Iris pigment epithelial cell (primary cell): ENCODE data around the gene BCLAF1.
"Not testable (repeated sequence)": the region's sequence is repeated elsewhere in the genome, so short reads cannot be mapped to it uniquely, and the experiment has no call there.

Source experiments
- DNase-seq: peaks from one replicate; pipeline ENCODE4 v3.0.0-alpha.2; 2011; ENCODE audit warnings: low read depth

BCLAF1 gene

DNA sequence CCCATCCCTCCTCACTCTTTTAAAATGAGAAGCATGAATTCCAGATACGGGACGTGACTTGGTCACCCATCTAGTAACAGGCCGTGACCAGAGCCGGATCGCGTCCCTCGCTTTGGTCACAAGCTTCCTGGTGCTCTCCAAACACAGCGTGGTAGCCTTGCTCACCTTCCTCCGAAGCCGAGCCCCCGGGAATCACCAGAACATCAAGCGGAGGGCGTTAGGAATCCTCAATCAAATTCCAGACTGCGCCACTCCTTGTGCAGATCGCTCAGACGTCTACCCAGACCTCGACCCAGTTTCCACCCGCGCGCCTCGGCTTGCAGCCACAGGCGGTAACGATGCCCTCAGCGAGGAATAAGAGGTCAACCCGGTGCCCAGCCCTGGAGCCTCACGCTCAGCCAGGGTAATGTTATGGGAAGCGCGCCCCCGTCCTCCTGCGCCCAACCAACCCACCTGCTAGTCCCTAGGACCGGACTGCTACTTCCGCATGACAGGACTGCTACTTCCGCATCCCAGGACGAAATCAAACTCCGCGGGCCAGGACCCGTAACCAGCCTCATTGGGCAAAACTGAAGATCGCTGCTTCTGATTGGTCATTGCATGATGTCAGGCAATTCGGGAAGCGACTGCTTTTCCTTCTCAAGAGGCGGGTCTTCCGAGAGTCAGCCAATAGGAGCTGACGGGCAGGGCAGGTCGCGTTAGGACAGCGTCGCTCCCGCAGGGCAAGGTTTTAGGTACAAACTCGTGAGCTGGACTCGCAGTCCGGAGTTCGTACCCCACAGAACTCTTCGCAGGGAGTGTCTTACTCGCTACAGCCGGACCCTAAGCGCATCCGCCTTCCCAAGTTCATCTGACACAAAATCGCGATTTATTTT, 39.6 kb downstream of the BCLAF1 start, which contains the start of gene MTFR2:
Gene MTFR2 (minus strand): TSS at position 501 of the 875 bp plus-strand sequence. CDS start 1,212 bp downstream, outside the sequence.
- peak; percentile 99 for DNase-seq

DNA sequence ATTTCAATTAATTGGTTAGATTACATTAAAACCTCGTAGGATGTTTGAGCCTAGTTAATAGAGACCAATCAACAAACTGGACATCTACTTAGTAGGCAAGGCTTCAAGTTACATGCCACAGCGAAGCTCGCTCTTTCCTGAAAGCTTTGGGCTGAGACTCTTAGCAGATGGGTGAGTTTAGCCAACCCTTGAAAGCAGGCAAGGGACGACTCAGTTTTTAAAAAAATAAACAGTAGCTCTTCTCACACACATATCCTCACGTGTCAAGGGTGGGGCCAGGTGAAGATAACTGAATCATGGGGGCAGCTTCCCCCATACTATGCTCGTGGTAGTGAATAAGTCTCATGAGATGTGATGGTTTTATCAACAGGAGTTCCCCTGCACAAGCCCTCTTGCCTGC, 40.3 kb downstream of the BCLAF1 start:
- peak; percentile 57 for DNase-seq

DNA sequence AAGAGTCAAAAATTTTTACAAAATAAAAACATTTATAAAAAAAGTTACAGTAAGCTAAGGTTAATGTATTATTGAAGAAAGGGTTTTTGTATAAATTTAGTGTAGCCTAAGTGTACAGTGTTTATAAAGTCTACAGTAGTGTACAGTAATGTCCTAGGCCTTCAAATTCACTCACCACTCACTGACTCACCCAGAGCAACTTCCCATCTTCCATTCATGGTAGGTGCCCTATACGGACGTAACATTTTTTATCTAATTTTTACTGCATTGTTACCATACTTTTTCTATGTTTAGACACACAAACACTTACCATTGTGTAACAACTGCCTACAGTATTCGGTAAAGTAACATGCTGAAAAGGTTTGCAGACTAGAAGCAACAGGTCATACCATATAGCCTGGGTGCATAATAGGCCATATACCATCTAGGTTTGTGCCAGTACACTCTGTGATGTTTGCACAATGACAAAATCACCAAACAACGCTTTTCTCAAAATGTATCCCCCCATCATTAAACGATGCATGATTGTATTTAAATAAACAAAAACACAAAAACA, 45.5 kb downstream of the BCLAF1 start:
- DNase-seq: peak; percentile 76

DNA sequence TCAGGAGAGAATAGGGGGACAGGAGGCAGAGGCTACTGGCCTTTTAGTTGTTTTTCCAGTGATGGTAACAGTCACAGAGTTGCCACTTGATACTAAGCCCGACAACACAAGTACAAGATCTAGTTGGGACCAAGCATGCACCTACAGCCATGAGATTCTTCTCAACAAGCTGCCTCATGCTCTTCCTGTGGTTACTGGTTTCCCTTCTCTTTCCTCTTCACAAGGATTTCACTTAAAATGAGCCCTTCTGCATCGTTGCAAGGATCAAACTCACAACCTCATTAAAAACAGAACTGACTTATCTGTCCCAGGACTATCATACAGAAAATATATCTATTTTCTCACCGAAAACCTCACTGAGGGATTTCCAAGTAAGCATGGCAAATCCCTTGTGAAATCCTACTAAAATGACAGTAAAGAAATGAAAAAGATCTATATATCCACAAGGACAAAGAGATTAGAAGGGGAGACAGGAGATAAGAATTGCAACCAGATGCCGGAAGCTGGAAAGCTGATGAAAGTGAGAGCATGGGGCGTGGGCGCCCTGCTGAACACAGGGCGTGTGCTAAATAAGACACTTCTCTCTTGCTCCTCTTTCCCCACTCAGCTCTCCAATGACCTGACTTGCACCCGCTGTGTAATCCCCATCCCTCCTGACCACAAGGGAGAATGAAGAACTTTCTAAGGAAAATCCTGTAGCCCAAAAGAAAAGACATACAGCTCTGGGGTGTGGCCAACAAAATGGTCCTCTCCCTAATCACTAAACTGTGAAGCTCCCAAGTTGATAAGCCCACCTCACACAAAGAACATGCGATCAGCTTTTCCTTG, 53.0 kb downstream of the BCLAF1 start:
- peak; percentile 50 for DNase-seq

DNA sequence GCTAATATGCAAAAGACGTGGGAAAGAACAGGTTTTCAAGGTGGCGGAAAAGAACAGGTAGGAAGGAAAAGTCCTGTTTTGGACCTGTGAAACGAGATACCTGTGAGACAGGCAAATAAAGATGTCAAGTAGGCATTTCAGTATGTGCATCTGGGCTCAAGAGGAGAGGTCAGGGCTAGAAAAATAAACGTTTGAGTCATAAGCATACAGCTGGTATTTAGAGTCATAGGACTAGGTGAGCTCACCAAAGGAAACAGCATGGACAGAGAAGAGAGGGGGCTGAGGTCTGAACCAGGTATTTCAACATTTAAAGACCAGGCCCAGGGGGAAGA, 54.4 kb downstream of the BCLAF1 start:
- peak; percentile 78 for DNase-seq

DNA sequence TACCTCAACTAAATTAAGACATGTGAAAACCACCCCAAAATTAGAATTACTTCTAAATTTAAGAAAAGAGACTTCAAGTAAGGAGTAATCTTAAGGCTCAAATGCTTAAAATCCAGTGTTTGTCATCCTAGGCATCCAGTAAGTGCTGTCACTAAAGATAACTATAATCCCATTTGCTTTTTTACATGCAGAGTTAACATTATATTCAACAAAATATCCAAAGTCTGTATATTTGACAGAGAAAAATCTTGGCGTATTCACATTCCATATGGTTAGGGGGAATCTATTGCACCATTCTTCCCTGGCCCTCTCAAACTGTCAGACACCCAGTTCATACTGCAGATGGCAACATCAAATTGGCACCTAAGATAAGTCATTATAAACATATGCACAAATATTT, 56.9 kb downstream of the BCLAF1 start:
- no peak for DNase-seq

DNA sequence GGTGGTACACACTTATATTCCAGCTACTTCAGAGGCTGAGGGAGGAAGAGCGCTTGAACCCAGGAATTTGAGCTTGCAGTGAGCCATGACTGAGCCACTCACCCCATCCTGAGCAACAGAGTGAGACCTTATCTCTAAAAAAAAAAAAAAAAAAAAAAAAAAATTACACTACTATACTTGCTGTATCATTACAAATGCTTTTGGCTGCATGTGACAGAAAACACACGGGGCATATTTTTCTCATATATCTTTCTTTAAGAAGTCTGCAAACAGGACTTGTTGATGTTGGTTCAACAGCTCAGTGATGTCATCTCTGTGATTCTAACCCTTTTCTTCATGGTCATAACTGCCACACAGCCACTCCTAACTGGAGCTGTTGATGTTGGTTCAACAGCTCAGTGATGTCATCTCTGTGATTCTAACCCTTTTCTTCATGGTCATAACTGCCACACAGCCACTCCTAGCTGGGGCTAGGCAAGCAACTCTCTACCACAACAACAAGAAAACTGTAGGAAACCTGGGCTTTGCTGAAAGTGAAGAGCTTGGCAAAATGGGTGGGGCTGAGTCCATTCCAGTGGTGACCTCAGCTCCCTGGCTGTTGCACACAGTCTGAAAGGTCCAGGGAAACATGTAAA, 59.3 kb downstream of the BCLAF1 start:
- peak; percentile 32 for DNase-seq

DNA sequence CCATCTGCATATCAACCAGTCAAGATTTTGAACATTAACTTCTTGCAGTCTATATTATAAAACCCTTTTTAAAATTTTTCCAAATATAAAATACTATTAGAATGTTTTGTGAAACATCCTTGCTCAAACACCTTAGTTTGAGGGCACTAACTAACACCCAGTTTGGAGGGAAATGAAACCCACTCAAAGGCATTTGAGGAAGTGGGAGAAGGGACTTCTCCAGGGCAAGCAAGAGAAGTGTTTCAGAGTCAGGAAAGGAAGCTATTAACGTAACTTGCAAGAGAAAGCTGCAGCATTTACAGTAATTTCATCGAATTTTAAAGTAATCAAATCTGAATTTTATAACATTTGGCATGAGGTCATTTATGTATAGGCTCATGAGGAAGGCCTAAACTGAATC, 60.8 kb downstream of the BCLAF1 start:
- DNase-seq: no peak

DNA sequence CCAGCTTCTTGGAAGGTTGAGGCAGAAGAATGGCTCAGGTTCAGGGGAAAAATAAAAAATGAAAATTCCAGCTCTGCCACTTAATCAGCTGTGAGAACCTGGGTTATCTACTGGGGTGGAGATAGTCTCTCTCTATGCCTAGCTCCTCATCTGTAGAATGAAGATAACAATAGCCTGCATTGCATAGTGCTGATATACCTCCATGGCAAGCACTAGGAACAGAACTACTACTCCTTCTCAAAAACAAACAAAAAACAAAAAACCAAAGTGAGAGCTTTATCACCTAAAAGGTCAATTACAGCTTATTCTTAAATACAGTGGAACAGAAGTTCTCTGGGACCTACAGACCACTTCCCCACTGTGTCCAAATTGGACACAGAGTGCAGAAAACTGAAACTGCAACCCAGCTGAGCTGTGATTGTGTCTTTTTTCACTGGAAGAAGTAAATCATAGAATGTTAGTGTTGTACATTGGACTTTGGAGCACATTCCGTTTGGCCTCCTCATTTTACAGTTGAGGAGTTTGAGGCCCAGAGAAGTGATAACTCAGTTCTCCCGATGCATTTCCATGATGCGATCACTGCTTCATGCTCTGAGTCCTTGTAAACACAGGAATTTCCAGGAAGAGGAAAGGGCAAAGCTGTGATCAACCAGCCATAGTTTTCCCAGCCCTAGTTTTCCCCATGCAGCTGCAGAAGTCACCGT, 62.8 kb downstream of the BCLAF1 start:
- no peak for DNase-seq

DNA sequence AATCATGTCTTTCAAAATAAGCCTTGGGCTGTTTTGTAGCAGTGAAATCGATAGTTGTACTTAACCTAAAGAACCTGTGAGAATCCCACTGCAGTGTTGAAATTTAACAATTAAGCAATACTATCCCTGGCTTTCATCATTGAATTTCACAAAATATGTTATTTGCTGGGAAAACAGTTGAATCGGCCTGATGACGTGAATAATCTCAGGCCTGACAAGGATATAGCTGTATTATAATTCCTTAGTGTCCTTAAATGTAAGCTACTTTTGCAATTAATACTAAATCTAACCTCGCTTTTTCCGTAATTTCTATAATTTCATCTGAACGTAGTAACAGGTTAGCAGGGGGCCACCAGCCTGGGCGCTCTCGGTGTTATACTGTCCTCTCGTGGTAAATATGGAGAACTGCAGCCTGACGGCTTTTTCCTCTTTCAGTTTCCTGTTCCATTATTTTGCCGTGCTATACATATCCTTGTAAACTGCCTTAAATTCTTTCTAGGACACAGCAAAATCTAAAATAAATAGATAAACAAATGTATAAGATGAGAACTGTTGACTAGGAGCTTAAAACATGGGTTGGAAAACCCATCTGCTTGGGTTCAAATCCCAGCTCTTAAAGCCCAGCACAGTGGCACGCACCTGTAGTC, 63.5 kb downstream of the BCLAF1 start:
- peak; percentile 61 for DNase-seq

DNA sequence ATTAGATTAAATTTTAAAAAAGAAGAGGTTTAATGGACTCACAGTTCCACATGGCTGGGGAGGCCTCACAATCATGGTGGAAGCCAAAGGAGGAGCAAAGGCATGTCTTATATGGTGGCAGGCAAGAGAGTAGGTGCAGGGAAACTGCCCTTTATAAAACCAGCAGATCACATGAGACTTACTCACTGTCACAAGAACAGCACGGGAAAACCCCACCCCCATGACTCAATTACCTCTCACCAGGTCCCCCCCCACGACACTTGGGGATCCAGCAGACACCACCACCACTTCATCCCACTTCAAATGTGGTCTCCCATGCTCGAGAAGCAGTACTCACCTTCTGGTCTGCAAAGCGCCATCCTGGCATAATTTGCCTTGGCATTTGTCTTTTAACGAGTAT, 64.2 kb downstream of the BCLAF1 start:
- DNase-seq: peak; percentile 29

DNA sequence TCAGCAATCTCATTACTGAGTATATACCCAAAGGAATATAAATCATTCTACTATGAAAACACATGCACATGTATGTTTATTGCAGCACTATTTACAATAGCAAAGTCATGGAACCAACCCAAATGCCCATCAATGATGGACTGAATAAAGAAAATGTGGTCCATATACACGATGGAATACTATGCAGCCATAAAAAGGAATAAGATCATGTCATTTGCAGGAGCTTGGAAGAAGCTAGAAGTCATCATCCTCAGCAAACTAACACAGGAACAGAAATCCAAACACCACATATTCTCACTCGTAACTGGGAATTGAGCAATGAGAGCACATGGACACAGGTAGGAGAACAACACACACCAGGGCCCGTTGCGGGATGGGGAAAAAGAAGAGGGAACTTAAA, 64.7 kb downstream of the BCLAF1 start:
- not testable (repeated sequence) for DNase-seq

DNA sequence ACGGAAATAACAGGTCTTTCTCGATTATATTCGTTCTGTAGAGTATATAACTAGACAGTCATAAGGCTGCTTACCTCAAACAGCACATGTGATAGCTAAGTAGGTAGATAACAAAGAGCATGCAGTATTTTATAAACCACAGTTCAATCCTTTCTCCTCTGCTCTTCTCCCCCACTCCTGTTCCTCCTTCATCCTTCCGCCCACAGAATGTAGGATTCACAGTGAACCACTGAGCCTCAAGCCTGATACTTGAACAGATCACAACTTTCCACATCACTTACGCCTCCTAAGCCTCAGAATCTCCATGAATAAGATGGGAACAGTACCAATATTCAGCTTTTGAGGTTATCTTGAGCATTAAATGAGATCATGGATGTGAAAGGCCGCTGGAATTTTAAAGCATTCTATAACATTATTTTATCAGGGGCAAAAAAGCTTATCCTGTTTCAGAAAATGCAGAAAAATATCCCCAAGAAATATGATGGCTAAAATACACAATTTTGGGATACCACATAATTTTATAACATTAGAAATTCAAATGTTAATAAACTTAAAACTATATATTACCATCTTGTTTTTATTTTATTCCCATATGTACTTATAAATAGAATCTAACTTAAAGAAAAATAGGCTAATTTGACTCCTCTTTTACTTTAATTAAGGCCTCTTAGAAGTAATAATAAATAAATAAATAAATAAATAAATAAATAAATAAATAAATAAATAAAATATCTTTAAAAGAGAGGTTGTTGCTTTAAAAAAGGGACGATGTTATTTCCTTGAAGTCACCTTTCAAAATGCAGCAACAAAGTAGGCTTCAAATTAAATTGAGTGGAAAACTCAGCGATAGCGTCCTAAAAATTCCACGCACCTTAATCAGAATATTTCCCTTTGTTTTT, 72.9 kb downstream of the BCLAF1 start:
- DNase-seq: no peak

DNA sequence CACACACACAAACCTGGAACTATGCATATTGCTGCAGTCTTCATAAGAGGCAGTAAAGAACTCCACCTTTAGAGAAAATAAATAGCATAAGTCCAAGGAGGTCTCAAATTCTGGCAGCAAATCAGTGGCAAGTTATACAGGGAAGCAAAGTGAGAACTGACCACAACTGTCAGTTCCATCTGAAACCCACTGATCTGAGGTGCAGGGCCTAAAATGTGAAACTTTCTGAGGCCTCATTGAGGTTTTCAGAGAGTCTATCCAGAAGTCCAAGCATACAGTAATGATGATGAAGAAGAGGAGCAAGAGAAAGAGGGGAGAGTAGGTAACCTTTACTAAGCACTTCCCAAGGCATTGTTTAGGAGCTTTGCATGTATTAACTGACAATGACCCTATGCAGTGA, 75.8 kb downstream of the BCLAF1 start:
- DNase-seq: no peak

DNA sequence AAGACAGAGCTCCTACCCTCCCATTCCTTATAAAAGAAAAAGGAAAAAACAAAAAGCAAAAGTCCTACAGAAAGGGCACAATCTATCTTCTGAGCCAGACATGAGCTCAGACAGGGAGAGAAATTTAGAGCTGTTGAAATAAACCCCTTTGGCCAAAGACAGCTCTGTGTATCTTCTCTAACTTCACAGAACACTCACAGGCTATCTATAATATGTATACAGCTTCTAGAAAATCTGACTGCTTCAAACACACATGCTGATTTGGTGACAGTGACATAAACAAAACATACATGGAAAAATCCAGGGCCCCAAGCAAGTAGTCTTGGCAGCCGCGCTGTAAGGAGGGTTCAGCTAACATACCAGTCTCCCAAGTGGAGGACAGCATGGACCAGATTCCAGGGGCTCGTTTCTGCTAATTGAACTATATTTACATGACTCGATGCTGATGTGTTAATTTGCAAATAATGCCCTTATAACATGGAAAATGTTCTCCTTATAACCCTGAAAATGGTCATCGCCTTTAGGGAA, 76.6 kb downstream of the BCLAF1 start:
- no peak for DNase-seq

DNA sequence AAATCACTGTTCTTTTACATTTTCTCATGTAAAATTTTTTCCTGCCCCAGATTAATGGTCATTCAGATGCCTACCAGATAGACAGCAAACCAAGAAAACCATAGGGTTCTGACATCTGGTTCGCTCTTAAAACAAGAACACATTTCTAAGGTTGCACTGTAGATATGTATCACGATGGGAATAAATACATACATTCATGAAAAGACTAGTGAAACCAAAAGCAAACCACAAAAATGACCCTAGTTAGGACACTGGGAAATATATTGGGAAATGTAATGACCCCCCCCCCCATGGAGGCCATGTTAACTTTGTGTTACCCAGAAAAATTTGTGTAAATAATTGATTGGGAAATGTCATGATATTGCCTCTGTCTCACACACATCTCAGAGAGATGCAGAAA, 77.0 kb downstream of the BCLAF1 start:
- no peak for DNase-seq

DNA sequence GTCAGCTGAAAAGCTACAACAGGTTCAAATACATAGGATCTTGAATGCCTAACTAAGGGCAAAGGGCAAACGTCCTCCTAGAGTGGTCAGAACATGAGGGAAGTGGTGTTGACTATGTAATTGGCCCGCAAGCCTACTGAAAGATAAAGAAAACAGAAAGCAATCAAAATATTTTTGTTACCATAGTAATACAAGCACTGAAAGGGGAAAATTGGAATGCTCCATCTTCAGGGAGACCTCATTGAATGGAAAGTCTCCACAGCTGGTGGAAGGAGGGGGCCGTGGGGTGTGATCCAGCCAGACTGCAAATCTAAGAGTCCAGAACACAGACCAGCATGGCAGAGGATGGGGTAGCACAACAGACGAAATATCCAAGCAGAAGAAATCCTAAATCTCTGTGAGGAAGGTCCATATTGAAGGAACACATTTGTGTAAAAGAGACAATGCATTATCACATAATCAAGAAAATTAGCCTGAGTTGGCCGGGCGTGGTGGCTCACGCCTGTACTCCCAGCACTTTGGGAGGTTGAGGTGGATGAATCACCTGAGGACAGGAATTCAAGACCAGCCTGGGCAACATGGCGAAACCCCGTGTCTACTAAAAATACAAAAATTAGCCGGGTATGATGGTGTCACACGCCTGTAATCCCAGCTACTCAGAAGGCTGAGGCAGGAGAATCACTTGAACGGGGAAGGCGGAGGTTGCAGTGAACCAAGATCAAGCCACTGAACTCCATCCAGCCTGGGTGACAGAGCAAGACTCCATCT, 79.1 kb downstream of the BCLAF1 start:
- no peak for DNase-seq

DNA sequence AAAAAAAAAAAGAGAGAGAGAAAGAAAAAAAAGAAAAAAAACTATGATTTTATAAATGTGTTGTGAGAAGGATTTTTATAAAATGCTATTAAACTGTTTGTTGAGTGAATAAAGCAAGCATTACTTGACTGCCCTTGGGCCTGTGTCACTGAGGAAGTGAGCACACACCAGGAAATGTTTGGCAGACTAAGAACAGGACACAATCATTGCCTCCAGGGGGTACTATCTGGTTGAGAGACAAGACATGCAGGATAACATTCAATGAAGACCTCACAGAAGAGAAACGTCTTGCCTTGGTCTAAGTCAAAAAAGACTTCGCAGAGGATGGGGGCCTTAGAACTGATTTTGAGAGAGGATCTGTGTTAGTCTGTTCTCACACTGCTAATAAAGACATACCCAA, 80.2 kb downstream of the BCLAF1 start:
- no peak for DNase-seq

DNA sequence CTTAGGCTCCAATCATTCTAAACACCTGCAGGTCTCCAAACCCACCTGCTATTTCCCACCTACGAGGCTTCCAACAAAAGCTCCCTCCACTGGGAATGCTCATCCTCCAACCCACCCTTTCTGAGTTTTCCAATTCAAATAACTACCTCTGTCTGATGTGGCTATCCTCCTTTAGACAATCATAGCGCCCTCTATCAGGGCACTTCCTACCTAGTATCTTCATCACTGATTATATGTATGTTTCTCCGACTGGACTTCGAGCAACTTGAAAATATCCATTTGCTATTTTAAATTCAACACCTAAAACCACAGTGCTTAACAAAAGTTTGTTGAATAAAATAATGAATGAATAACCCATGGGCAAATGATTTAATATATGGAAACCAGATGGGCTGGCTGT, 80.9 kb downstream of the BCLAF1 start:
- DNase-seq: no peak
